Left kidney (tissue), 8 donors: ENCODE data around the gene DBX1. TPM values are rescaled to one million over a fixed set of nuclear protein-coding genes. Genes with fewer than 3 reads are reported as not detected.
"Not testable (repeated sequence)": the region's sequence is repeated elsewhere in the genome, so short reads cannot be mapped to it uniquely, and the experiment has no call there.

Source experiments
- DNase-seq: peaks from one replicate; pipeline ENCODE4 v3.0.0-alpha.2; 2013
- long read RNA-seq, 8 donors: transcript quantifications; one replicate each; lab custom pipeline, GENCODE V29; 2026
- polyA plus RNA-seq: library from polyadenylated mRNA; unstranded; fragments of 120-200 nt; gene quantifications from one replicate; pipeline ENCODE4 v1.2.1, GENCODE V29; 2013; ENCODE audit not compliant: insufficient read length

DBX1 gene, protein sequence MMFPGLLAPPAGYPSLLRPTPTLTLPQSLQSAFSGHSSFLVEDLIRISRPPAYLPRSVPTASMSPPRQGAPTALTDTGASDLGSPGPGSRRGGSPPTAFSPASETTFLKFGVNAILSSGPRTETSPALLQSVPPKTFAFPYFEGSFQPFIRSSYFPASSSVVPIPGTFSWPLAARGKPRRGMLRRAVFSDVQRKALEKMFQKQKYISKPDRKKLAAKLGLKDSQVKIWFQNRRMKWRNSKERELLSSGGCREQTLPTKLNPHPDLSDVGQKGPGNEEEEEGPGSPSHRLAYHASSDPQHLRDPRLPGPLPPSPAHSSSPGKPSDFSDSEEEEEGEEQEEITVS
- polyA plus RNA-seq: not detected
- long read RNA-seq, donor 1: 0 reads
- long read RNA-seq, donor 2: 0 reads
- long read RNA-seq, donor 3: 0 reads
- long read RNA-seq, donor 4: 0 reads
- long read RNA-seq, donor 5: 0 reads
- long read RNA-seq, donor 6: 0 reads
- long read RNA-seq, donor 7: 0 reads
- long read RNA-seq, donor 8: 0 reads

DNA sequence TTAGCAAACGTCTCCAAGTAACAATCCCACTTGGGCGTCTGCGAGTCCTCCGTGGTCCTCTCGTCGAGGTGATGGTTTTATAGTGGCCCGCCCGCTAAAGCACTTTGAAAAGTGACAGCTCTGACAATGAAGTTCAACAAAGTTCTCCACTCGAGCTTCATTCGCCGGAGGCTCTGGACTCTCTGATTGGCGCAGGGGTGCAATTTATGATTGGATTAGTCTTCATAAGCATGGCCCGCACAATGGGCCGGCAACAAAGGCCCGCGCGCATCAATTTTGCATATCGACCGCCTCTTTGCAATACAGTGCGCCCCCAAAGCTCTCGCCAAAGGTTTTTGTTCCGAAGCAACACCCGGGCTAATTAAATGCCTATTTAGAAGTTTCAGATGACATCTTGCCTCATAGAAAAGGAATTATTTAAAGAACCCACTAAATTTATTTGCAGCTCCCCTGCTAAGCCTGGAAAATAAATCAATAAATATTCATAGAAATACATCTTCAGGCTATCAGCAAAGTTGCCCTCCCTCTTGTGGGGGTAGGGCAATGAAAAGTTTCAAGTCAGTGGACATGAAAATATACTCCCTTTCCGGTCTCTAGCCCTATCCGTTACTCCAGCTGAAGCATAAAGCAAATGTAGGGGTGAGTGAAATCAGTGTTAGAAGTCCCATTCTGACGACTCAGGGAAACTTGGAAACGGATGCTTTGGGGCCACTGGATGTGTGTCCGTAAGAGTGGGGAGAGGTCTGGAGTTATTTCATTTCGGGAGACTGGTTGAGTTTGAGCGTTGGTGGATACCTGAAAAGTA, at the start of gene DBX1:
DBX1 (minus strand) TSS at position 51 of the 805 bp plus-strand sequence. CDS start 151 bp downstream, outside the sequence.
- DNase-seq: no peak

DNA sequence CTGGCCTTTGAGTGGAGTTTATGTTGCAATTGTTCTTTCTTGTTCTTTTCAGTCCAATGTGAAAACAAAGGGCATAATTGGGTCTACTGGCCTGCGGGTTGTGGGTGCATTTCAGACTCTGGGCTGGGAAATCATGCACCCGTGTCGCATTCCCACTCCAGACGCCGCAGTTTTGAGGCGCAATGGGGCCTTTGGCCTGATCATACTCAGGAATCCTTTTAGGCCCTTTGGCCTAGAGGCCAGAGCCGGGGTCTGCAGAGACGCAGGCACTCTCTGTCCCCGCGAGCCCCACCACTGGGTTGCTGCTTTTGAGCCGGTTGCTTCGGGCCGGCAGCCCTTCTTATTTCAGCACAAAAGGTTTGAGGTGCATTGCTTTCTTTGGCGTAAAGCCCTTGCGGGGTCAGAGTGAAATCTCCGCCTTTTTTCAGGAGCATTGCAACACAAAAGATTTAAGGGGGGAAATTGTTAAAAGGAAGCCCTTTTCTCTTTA, 48.4 kb upstream of the DBX1 start:
- no peak for DNase-seq

DNA sequence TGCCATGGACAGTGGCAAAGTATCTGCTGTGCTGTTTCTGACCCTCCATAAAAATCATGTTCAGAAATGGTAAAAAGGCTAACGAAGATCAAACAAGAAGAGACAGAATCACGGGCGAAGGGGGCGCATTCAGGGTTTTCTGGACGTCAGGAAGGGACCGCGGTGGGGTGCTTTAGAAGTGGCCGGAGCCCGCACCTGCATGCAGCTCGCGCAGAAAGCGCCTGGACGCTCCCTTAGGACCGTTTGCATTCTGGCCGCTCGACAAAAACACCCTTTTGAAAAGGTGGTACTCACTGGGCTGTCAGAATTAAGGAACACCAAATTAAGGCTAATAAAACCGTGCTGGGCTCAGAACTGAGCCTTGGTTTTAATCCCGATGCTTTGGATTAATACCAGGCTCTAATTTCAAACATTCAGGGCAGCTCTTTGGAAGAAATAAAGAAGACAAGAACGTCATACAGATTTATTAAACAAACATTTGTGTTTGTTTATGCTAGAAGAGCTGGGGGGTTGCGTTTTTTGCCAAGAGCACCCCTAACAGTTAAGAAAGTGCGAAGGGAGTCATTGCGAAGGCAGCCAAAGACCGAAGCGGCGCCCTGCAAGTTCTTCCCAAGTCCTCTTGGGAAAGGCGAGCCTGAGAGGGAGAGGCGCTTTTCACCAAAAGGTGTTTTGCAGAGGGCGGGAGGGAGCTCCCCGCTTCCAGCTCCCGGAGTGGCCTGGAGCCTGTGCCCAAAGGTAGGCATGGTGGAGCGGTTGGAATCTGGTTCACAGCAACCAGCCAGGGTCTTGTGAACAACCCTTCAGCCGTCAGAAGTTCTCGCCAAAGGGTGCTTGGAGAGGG, 47.7 kb upstream of the DBX1 start:
- no peak for DNase-seq

DNA sequence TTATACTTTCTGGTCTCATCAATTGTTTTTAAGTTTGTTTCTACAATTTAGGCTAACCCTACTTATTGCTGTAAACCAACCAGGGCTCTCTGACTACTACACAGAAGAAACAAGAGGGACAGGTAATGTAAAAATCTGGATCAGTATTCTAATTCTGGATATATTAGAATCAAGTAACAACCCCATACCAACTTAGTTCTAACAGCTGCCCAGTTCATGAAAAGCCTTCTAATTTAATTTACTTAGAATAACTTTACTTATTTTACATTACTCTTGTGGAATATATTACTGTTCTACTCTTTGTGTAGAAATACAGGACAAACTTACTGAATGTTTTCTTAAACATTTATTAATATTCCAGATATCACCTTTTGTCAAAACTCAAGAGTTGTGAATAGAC, 45.5 kb upstream of the DBX1 start:
- no peak for DNase-seq

DNA sequence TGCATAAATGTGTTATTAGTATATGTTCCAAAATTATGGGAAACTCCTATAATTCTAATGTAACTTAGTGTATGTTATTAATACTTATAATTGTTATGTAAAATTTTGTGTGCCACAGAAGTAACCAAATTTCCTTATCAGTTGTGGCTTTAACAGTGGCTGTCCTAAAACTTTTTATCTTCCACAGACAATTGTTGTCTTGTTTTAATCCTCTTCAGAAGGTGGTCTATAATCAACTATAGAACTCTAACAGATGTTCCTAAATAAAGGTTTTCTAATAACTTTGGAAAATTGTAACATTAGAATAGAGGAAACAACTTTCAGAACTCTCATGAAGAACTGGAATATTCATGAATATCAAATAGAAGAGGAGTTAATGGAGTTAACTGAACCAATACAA, 44.4 kb upstream of the DBX1 start:
- DNase-seq: no peak

DNA sequence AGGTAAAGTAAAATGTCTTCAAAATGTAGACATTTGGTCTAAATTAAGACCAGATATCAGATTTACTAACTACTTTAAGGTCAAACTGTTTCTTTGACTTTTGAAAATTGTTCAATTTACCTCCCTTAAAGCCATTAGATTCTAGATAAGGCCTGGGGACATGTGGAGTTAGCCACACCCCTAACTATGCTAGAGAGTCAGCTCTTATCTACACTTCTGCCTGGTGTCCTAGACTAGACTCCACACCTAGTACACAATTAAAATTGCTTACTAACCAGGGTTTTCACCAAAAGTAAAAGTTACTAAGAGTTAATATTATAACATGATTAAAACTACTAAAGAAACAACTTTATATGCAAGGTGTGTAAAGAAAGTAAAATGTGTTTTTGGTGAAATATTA, 43.6 kb upstream of the DBX1 start:
- no peak for DNase-seq

DNA sequence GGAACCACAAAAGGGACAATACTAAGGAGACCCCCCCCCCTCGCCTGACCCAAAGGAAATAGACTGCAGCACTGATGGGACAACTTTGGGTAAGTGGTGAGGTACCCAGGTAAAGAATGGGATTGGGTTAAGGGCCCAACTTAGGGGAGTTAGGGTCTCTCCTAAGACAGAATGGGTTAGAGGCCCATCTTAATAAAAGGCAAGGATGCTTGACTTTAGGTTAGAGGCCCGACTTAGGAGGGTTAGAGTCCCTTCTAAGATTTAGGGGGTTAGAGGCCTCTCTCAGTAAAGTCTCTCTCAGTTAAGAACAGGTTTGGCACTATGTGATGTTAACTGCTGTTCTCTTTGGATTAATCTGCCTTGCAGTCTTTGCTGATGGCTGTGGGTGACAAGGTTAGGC, 41.0 kb upstream of the DBX1 start:
- DNase-seq: no peak

DNA sequence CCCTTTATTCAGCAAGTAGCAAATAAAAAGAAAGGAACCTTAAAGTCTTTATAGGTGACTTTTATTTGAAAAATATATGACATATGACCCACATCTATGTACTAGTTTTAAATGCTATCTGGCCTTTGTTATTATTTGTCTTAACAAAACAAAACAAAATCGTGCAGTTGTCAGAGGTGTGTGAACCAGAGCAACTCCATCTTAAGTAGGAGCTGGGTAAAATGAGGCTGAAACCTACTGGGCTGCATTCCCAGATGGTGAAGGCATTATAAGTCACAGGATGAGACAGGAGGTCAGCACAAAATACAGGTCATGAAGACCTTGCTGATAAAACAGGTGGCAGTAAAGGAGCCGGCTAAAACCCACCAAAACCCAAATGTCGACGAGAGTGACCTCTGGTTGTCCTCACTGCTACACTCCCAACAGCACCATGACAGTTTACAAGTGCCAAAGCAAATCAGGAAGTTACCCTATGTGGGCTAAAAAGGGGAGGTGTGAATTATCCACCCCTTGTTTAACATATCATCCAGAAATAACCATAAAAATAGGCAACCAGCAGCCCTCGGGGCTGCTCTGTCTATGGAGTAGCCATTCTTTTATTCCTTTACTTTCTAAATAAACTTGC, 40.2 kb upstream of the DBX1 start:
- DNase-seq: not testable (repeated sequence)

DNA sequence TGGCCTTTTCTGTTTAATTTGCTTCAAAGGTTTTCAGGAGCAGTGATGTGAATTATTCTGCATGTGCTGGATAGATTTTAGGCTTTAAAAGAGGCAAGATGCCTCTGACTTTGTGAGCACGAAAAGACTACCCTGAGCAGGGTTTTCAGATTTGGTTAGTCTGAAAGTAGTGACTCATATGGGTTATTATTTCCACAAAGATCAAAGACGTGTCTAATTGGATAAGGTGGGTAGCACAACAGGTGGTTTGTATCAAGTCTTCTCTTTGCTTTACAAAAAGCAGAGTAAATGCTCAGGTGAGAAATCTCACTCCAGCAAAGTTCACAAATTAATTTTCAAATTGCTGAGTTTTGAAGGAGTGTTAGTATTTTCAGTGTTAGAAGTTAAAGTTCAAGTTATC, 37.6 kb upstream of the DBX1 start:
- DNase-seq: no peak

DNA sequence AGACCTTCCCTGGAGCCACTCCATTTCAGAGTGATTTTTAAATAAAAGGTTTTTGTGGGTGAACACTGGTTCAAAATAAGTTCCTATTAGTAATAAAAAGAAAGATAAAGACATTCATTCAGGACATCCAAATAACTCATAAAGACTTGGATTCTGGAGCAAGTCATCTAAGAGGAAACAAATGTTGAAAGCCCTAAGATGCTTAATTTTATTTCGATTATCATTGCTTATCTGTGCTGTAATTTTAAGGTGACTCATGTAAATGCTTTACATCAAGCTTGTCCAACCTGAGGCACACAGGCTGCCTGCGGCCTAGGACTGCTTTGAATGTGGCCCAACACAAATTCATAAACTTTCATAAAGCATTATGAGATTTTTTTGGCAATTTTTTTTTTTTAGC, 34.2 kb upstream of the DBX1 start:
- DNase-seq: no peak

DNA sequence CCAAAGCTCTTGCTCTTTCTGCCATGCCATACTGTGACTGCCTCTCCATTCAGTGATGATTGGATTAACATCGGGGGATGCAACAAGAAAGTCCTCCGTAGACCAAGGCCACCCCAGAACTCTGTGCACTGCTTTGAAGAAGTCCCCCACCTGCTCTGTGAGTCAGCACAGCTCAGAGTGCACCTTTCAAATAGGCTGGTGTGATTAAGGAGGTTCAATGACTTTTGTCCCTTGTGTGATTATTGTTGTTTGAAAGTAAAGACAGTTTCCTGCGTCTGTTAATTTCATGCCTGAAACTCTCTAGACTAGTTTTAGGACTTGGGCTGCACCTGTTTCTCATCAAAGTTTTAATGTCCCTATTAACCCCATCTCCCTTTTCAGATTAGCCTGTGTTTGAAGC, 33.0 kb upstream of the DBX1 start:
- DNase-seq: no peak

DNA sequence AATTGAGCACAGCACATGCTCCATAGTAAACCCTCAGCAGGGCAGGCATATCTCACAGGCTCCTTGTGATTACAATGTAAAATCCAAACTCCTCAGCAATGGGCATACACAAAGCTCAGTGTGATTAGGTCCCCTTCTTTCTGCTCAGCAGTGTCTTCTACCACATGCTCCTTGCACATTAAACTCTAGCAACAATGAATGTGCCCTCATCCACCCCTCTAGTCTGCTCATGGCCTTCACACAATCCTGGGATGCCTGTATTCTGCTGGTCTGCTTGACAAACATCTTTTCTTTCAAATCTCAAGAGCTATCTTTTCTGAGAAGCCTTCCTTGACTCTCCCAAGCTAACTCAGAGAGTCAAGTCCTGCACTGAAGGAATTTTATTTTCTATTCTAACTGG, 32.4 kb upstream of the DBX1 start:
- no peak for DNase-seq

DNA sequence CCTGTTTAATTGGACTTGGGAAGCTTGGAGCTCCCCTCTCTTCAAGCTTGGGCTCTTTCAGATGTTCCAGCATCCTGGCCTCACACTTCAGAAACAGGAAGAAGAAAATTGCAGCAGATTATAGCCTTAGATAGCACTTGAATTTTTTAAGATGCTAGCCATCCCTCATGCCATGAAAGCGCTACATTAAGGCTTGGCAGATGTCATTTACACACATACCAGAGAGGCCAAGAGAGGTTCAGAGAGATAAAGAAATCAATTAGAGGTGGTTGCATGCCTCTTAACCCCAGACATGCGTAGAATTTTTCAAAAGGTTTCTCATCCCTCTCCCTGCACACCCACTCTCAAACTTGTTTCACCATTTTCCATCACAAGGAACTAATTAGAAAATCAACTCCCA, 31.9 kb upstream of the DBX1 start:
- no peak for DNase-seq

DNA sequence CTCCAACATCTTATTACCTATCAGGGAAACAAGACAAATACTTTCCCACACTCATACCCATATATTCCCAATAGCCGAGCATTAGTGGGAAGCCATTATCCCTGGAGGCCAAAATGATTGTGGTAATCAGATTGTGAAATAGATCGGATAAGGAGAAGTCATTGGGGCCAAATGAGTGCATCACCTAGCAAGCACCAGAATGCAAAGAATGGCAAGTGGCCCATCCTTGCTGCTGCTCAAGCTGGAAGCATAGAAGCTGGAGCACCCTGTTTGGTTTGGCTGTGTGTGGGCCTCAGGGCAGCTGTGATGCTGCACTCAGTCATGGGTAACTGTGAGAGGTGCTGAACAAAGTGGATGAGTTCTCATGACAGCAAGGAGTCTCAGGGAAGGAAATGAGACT, 18.7 kb upstream of the DBX1 start:
- no peak for DNase-seq

DNA sequence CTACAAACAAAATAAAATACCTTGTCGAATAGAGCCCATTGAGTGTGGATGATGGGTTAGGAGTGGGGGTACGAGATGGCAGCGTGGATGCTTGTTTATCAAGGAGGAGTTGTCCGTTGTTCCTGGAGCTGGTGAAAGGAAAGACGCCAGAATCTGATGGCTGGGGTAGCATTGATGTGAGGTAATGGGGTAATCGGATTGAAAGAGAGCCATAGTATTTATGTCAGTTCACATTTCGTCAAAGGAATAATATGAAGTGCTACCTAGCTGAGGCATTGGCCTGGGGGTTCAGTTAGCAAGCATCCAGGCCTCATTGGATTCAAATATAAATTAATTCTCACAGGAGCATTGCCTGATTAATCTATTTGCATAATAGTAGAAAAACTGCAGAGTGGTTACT, 16.9 kb upstream of the DBX1 start:
- DNase-seq: no peak

DNA sequence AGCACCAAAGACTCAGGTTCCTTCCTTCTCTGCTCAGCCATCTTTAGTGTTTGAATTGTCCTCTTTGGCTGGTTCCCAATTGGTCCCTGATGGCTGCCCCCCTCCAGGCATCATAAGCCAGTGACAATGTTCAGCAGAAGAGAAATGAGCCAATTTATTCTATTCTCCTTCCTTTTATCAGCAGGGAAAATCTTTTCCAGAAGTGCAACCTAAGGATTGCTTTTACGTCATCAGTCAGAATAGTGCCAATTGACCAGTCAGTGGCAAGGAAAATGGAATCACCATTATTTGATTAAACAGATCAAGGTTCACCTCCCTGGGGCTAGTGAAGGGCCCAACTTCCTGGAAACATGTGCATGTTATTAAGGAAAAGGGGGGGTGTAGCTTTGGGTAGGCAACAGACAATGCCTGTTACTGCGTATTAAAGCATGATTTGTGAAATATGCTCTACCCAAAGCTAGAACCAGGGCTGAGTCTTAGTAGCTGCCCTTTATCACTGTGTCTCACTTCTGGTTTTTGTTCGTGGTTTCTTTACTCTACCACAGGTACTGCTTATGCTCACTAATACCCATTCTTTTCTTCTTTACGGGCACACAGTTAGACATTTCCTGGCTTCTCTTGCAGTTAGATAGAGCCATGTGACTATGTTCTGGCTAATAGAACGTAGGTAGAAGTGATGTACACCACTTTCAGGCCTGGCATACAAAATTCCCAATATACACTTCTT, 12.6 kb upstream of the DBX1 start:
- no peak for DNase-seq

DNA sequence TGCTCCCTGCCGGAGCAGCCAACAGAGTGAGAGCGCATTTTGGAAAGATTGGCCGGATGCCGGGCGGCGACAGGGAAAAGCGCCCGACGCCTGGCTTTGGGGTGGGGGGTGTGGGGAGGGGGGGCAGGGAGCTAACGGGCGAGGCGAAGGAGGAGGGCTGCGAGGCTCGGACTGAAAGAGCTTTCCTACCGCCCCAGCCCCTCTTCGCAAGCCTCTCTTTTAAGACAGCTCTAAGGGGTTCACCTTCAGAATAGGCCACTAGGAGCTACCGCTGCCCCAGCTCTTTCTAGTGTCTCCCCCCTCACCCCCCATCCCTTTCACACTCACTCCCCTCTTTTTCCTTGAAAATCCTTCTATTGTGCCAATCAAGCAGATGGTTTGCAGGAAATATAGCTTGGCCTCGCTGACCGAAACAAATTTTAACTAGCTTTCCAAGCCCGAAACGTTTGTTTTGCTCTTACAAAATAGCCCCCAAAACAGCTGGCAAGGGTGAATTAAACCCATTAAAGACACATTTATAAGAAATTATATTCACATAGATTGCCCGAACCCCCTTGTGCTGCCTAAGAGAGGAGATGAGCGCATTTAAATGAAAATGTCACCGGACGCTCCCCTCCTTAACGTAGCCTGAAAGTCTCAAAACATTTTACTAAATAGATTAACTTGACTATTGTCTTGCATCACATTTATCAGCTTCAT, 3.7 kb upstream of the DBX1 start:
- DNase-seq: no peak

DNA sequence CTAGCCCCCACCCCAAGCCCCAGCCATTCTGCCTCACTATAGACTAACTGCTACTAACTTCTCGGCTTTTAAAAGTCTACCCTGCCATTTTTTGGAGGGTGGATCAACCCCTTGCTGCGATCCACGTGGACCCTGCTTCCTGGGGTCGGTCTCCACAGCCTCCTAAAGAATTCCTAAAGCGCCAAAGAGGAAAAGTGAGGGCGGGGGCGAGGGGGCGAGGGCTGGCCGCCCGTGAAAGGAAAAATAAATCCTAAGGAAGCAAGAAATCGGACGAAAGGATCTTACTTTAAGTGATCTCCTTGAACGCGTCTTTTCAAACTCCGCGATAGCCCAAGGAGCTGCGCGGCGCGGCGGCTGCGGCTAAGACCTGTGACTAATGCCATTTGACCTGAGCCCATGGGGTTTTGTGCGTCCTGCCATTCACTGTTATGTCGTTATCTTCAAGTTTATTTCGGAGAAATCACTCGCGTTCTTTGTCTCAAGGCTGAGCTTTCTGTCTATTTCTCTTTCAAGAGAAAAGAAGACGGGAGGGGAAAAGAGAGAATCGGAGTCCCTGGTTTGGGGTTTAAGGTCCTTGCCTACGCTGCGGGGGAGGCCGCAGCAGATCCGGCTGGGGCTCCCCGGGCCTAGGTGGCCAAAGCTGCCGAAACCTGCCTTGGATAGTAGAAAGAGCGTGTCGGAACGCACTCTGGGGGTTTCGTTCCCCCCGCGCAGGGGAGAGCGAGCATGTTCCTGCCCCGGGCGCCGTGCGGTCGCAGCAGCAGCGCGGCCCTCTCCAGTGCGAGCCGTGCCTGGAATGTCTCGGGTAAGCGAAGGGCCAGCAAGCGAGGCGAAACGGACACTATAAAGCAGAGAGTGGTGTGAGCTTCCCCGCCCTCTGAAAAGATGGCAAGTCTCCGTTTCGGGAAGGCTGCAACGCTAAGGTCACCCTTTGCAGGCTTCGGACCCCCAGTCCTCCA, 2.8 kb upstream of the DBX1 start:
- DNase-seq: no peak
